ENCODE results near the gene COL21A1.

Gene COL21A1

GRCh38 chr6:56289721-56290120 lies 42.3 kb upstream of the COL21A1 start:
- DNase-seq: no peak
- Histone ChIP-seq H3K4me2 (ENCODE audit: low read length, poor library complexity, severe bottlenecking) (no peak overlapping the region), H3K27me3 (ENCODE audit: control insufficient read depth in 1 of 2, insufficient read depth in 1 of 2, low read length in 2 of 2) (no peaks in the 10 kb centered on the region), H3K23ac (ENCODE audit: low read length in 2 of 2) (no peak overlapping the region), H3K9me3 (ENCODE audit: control insufficient read depth, low read length) (no peaks in the 10 kb centered on the region), H3K14ac (ENCODE audit: low read length in 2 of 2) (no peak overlapping the region), H3K18ac (ENCODE audit: low read depth in 1 of 2, low read length in 2 of 2) (no peak overlapping the region), H2BK12ac (ENCODE audit: low read length in 2 of 2) (peak overlapping the region in 1 of 2 experiments; percentile 33), H3K4ac (ENCODE audit: low read depth in 1 of 2, low read length in 2 of 2) (no peak overlapping the region), H4K91ac (ENCODE audit: low read length) (no peak overlapping the region), H3K27ac (ENCODE audit: low read length, poor library complexity, severe bottlenecking) (no peak overlapping the region), H3K36me3 (ENCODE audit: control insufficient read depth in 1 of 2, insufficient read depth in 2 of 2, low read depth in 1 of 2, low read length in 2 of 2) (no peaks in the 10 kb centered on the region), H2AK5ac (ENCODE audit: low read length, severe bottlenecking) (peak overlapping the region; percentile 37), H3K79me1 (replicated peaks; ENCODE audit: low read length, poor library complexity, severe bottlenecking) (no peaks in the 10 kb centered on the region), H3K4me3 (ENCODE audit: insufficient read depth in 1 of 2, low read depth in 1 of 2, low read length in 2 of 2) (no peak overlapping the region), H3K4me1 (ENCODE audit: control insufficient read depth, insufficient read depth, low read depth, low read length) (no peaks in the 10 kb centered on the region), H2AFZ (ENCODE audit: low read depth, low read length) (no peak overlapping the region), H4K8ac (ENCODE audit: low read length) (no peak overlapping the region), H2BK120ac (ENCODE audit: low read depth, low read length) (no peak overlapping the region), H2BK5ac (ENCODE audit: low read depth, low read length, poor library complexity, severe bottlenecking) (no peak overlapping the region), H2BK15ac (ENCODE audit: low read depth, poor library complexity, severe bottlenecking) (no peak overlapping the region), H3K9ac (ENCODE audit: low read length) (no peak overlapping the region)
- 92% methylated on average over 6 of the region's 6 CpGs for WGBS

- H2BK15ac ChIP-seq (ENCODE audit: low read depth, poor library complexity, severe bottlenecking): no peak overlapping the region
- no peak overlapping the region for H4K8ac ChIP-seq (ENCODE audit: low read length)
- no peak overlapping the region for H3K4me3 ChIP-seq (ENCODE audit: insufficient read depth in 1 of 2, low read depth in 1 of 2, low read length in 2 of 2)
- DNase-seq: no peak
- H2AFZ ChIP-seq (ENCODE audit: low read depth, low read length): no peak overlapping the region
- no peak overlapping the region for H3K9ac ChIP-seq (ENCODE audit: low read length)
- H2AK5ac ChIP-seq (ENCODE audit: low read length, severe bottlenecking): no peak overlapping the region
- H2BK120ac ChIP-seq (ENCODE audit: low read depth, low read length): no peak overlapping the region
- H3K27me3 ChIP-seq (ENCODE audit: control insufficient read depth in 1 of 2, insufficient read depth in 1 of 2, low read length in 2 of 2): no peaks in the 10 kb centered on the region
- no peak overlapping the region for H4K91ac ChIP-seq (ENCODE audit: low read length)
- no peak overlapping the region for H3K23ac ChIP-seq (ENCODE audit: low read length in 2 of 2)
- H3K4ac ChIP-seq (ENCODE audit: low read depth in 1 of 2, low read length in 2 of 2): no peak overlapping the region
- H3K18ac ChIP-seq (ENCODE audit: low read depth in 1 of 2, low read length in 2 of 2): no peak overlapping the region
- H3K4me1 ChIP-seq (ENCODE audit: control insufficient read depth, insufficient read depth, low read depth, low read length): no peaks in the 10 kb centered on the region
- no peak overlapping the region for H3K4me2 ChIP-seq (ENCODE audit: low read length, poor library complexity, severe bottlenecking)
- H3K79me1 ChIP-seq (replicated peaks; ENCODE audit: low read length, poor library complexity, severe bottlenecking): no peaks in the 10 kb centered on the region
- no peaks in the 10 kb centered on the region for H3K9me3 ChIP-seq (ENCODE audit: control insufficient read depth, low read length)
- H3K14ac ChIP-seq (ENCODE audit: low read length in 2 of 2): no peak overlapping the region
- H3K36me3 ChIP-seq (ENCODE audit: control insufficient read depth in 1 of 2, insufficient read depth in 2 of 2, low read depth in 1 of 2, low read length in 2 of 2): no peaks in the 10 kb centered on the region
- no peak overlapping the region for H3K27ac ChIP-seq (ENCODE audit: low read length, poor library complexity, severe bottlenecking)
- WGBS: 79% methylated on average over 1 of the region's 2 CpGs
- H2BK12ac ChIP-seq (ENCODE audit: low read length in 2 of 2): no peak overlapping the region
- no peak overlapping the region for H2BK5ac ChIP-seq (ENCODE audit: low read depth, low read length, poor library complexity, severe bottlenecking)
Observed at GRCh38 chr6:56288347-56288746, 41.0 kb upstream of the COL21A1 start.

- Histone ChIP-seq H2BK15ac (ENCODE audit: low read depth, poor library complexity, severe bottlenecking) (no peak overlapping the region), H2BK5ac (ENCODE audit: low read depth, low read length, poor library complexity, severe bottlenecking) (no peak overlapping the region), H3K4me2 (ENCODE audit: low read length, poor library complexity, severe bottlenecking) (no peak overlapping the region), H3K14ac (ENCODE audit: low read length in 2 of 2) (no peak overlapping the region), H3K4me1 (ENCODE audit: control insufficient read depth, insufficient read depth, low read depth, low read length) (no peaks in the 10 kb centered on the region), H3K79me1 (replicated peaks; ENCODE audit: low read length, poor library complexity, severe bottlenecking) (no peaks in the 10 kb centered on the region), H3K27me3 (ENCODE audit: control insufficient read depth in 1 of 2, insufficient read depth in 1 of 2, low read length in 2 of 2) (no peaks in the 10 kb centered on the region), H4K91ac (ENCODE audit: low read length) (no peak overlapping the region), H2BK12ac (ENCODE audit: low read length in 2 of 2) (no peak overlapping the region), H3K4ac (ENCODE audit: low read depth in 1 of 2, low read length in 2 of 2) (no peak overlapping the region), H3K36me3 (ENCODE audit: control insufficient read depth in 1 of 2, insufficient read depth in 2 of 2, low read depth in 1 of 2, low read length in 2 of 2) (no peaks in the 10 kb centered on the region), H3K9me3 (ENCODE audit: control insufficient read depth, low read length) (no peaks in the 10 kb centered on the region), H2BK120ac (ENCODE audit: low read depth, low read length) (no peak overlapping the region), H3K18ac (ENCODE audit: low read depth in 1 of 2, low read length in 2 of 2) (no peak overlapping the region), H4K8ac (ENCODE audit: low read length) (no peak overlapping the region), H3K9ac (ENCODE audit: low read length) (no peak overlapping the region), H2AFZ (ENCODE audit: low read depth, low read length) (no peak overlapping the region), H2AK5ac (ENCODE audit: low read length, severe bottlenecking) (no peak overlapping the region), H3K23ac (ENCODE audit: low read length in 2 of 2) (no peak overlapping the region), H3K4me3 (ENCODE audit: insufficient read depth in 1 of 2, low read depth in 1 of 2, low read length in 2 of 2) (no peak overlapping the region), H3K27ac (ENCODE audit: low read length, poor library complexity, severe bottlenecking) (no peak overlapping the region)
- no peak for DNase-seq
Observed at GRCh38 chr6:56282391-56282790, 35.0 kb upstream of the COL21A1 start.

- Histone ChIP-seq H3K4me3 (ENCODE audit: insufficient read depth in 1 of 2, low read depth in 1 of 2, low read length in 2 of 2) (no peak overlapping the region), H3K79me1 (replicated peaks; ENCODE audit: low read length, poor library complexity, severe bottlenecking) (no peaks in the 10 kb centered on the region), H4K91ac (ENCODE audit: low read length) (no peak overlapping the region), H3K27ac (ENCODE audit: low read length, poor library complexity, severe bottlenecking) (peak overlapping the region; percentile 95), H2BK15ac (ENCODE audit: low read depth, poor library complexity, severe bottlenecking) (no peak overlapping the region), H3K36me3 (ENCODE audit: control insufficient read depth in 1 of 2, insufficient read depth in 2 of 2, low read depth in 1 of 2, low read length in 2 of 2) (no peaks in the 10 kb centered on the region), H2BK120ac (ENCODE audit: low read depth, low read length) (no peak overlapping the region), H2BK12ac (ENCODE audit: low read length in 2 of 2) (no peak overlapping the region), H3K4ac (ENCODE audit: low read depth in 1 of 2, low read length in 2 of 2) (no peak overlapping the region), H3K9me3 (ENCODE audit: control insufficient read depth, low read length) (no peaks in the 10 kb centered on the region), H3K23ac (ENCODE audit: low read length in 2 of 2) (no peak overlapping the region), H4K8ac (ENCODE audit: low read length) (no peak overlapping the region), H3K27me3 (ENCODE audit: control insufficient read depth in 1 of 2, insufficient read depth in 1 of 2, low read length in 2 of 2) (no peaks in the 10 kb centered on the region), H2BK5ac (ENCODE audit: low read depth, low read length, poor library complexity, severe bottlenecking) (peak overlapping the region; percentile 79), H3K14ac (ENCODE audit: low read length in 2 of 2) (no peak overlapping the region), H2AFZ (ENCODE audit: low read depth, low read length) (no peak overlapping the region), H3K18ac (ENCODE audit: low read depth in 1 of 2, low read length in 2 of 2) (no peak overlapping the region), H3K9ac (ENCODE audit: low read length) (no peak overlapping the region), H2AK5ac (ENCODE audit: low read length, severe bottlenecking) (peak overlapping the region; percentile 97), H3K4me1 (ENCODE audit: control insufficient read depth, insufficient read depth, low read depth, low read length) (no peaks in the 10 kb centered on the region), H3K4me2 (ENCODE audit: low read length, poor library complexity, severe bottlenecking) (no peak overlapping the region)
- WGBS: 90% methylated on average over 3 of the region's 3 CpGs
- DNase-seq: no peak
Observed at GRCh38 chr6:56280126-56280525, 32.7 kb upstream of the COL21A1 start.
